Liver (tissue), 9 donors: ENCODE measurements around the gene HMMR. TPM values are rescaled to one million over a fixed set of nuclear protein-coding genes. Genes with fewer than 3 reads are reported as not detected.

Experiments
- DNase-seq: peaks from one replicate; pipeline ENCODE4 v3.0.0-alpha.2; 2017; ENCODE audit warnings: low spot score
- H3K27ac ChIP-seq, 2 donors: one replicate each; pipeline ENCODE4 v1.7.0; 2013; ENCODE audit warnings: inconsistent platforms in 2 of 2, low read length in 2 of 2, control low read depth in 1 of 2, low read depth in 1 of 2, mild to moderate bottlenecking in 1 of 2
- H3K27me3 ChIP-seq, 4 donors: one replicate each; pipeline versions ENCODE4 v1.6.1 to v1.7.0; 2013; ENCODE audit warnings: low read length in 3 of 4, inconsistent platforms in 1 of 4, mild to moderate bottlenecking in 1 of 4, moderate library complexity in 1 of 4; ENCODE audit not compliant: control insufficient read depth in 4 of 4, insufficient read depth in 4 of 4
- H3K36me3 ChIP-seq, 4 donors: one replicate each; pipeline versions ENCODE4 v1.6.1 to v1.7.0; 2013; ENCODE audit warnings: low read length in 3 of 4, mild to moderate bottlenecking in 3 of 4, low read depth in 1 of 4, moderate library complexity in 1 of 4; ENCODE audit not compliant: control insufficient read depth in 4 of 4, insufficient read depth in 3 of 4
- H3K4me1 ChIP-seq, 4 donors: one replicate each; pipeline versions ENCODE4 v1.6.1 to v1.7.0; 2013; ENCODE audit warnings: low read length in 3 of 4, mild to moderate bottlenecking in 3 of 4, moderate library complexity in 1 of 4; ENCODE audit not compliant: control insufficient read depth in 4 of 4, insufficient read depth in 4 of 4
- H3K4me3 ChIP-seq, 3 donors: one replicate each; pipeline versions ENCODE4 v1.6.1 to v1.7.0; 2013; ENCODE audit warnings: low read length in 3 of 3, control low read depth in 1 of 3, low read depth in 1 of 3, mild to moderate bottlenecking in 1 of 3
- H3K9ac ChIP-seq, 2 donors: one replicate each; pipeline ENCODE4 v1.7.0; 2013; ENCODE audit warnings: low read length in 2 of 2, mild to moderate bottlenecking in 2 of 2, moderate library complexity in 2 of 2, control low read depth in 1 of 2, low read depth in 1 of 2
- H3K9me3 ChIP-seq, 4 donors: one replicate each; pipeline versions ENCODE4 v1.6.1 to v1.7.0; 2013; ENCODE audit warnings: low read length in 3 of 4; ENCODE audit not compliant: control insufficient read depth in 4 of 4
- EGR1 ChIP-seq, 2 donors: IDR thresholded peaks; 2 replicates each; pipeline ENCODE4 v1.6.1; 2016 to 2018; ENCODE audit warnings: antibody characterized with exemption in 2 of 2, low read depth in 2 of 2
- FOXA1 ChIP-seq: IDR thresholded peaks from 2 replicates; pipeline ENCODE4 v1.6.1; 2016; ENCODE audit warnings: antibody characterized with exemption
- FOXA2 ChIP-seq: IDR thresholded peaks from 2 replicates; pipeline ENCODE4 v1.6.1; 2016; ENCODE audit warnings: antibody characterized with exemption
- GABPA ChIP-seq, 2 donors: IDR thresholded peaks in 1 of 2; conservative IDR thresholded peaks in 1 of 2; 2 replicates each; pipeline ENCODE4 v1.6.1; 2016; ENCODE audit warnings: antibody characterized with exemption in 2 of 2, mild to moderate bottlenecking in 1 of 2, moderate library complexity in 1 of 2
- HNF4A ChIP-seq, 2 donors: conservative IDR thresholded peaks; 2 replicates each; pipeline ENCODE4 v1.6.1; 2016; ENCODE audit warnings: antibody characterized with exemption in 2 of 2, mild to moderate bottlenecking in 2 of 2
- HNF4G ChIP-seq: IDR thresholded peaks from 2 replicates; pipeline ENCODE4 v1.6.1; 2016; ENCODE audit warnings: antibody characterized with exemption
- JUND ChIP-seq, 2 donors: IDR thresholded peaks; 2 replicates each; pipeline ENCODE4 v1.6.1; 2016; ENCODE audit warnings: antibody characterized with exemption in 2 of 2
- RAD21 ChIP-seq, 2 donors: IDR thresholded peaks; 2 replicates each; pipeline ENCODE4 v1.6.1; 2016; ENCODE audit warnings: antibody characterized with exemption in 2 of 2, mild to moderate bottlenecking in 2 of 2
- RXRA ChIP-seq, 2 donors: IDR thresholded peaks; 2 replicates each; pipeline ENCODE4 v1.6.1; 2017 to 2018; ENCODE audit warnings: antibody characterized with exemption in 2 of 2, mild to moderate bottlenecking in 1 of 2
- SP1 ChIP-seq: IDR thresholded peaks from 2 replicates; pipeline ENCODE4 v1.6.1; 2018; ENCODE audit warnings: antibody characterized with exemption, mild to moderate bottlenecking
- TAF1 ChIP-seq: conservative IDR thresholded peaks from 2 replicates; pipeline ENCODE4 v1.6.1; 2016; ENCODE audit warnings: antibody characterized with exemption, mild to moderate bottlenecking
- YY1 ChIP-seq: IDR thresholded peaks from 2 replicates; pipeline ENCODE4 v1.6.1; 2016; ENCODE audit warnings: antibody characterized with exemption, mild to moderate bottlenecking
- WGBS: extraction: QIAGEN DNeasy Blood & Tissue Kit; methylation state at CpG from one replicate; pipeline ENCODE4 v1.1.7; 2013; 5-methylcytosine and 5-hydroxymethylcytosine counted together
- polyA plus RNA-seq, 2 donors: library from polyadenylated mRNA; stranded (reverse) in 1 of 2; unstranded in 1 of 2; fragments of 200-250 nt in 1 of 2; fragments of >200 nt in 1 of 2; fragmentation: Nextera tagmentation in 1 of 2; extraction: Ambion mirVana in 1 of 2; gene quantifications; one replicate each; pipeline versions ENCODE4 v1.2.1 to v1.2.3, GENCODE V29; 2013 to 2015
- total RNA-seq, 2 donors: library from RNA; depleted of rRNA; stranded (reverse); fragments of >200 nt; gene quantifications; one replicate each; pipeline ENCODE4 v1.2.3, GENCODE V29; 2014
- TF ChIP-seq, protein P1 (sequence below): IDR thresholded peaks from 2 replicates; pipeline ENCODE4 v1.6.1; 2016; ENCODE audit warnings: antibody characterized with exemption
- TF ChIP-seq, protein P2 (sequence below): fragments of 150-350 bp; IDR thresholded peaks from 2 replicates; pipeline ENCODE4 v1.5.1; 2017; ENCODE audit warnings: improper control_type of control experiment, low read depth, low read length; ENCODE audit not compliant: missing input control
- TF ChIP-seq, protein P3 (sequence below): IDR thresholded peaks from 2 replicates; pipeline ENCODE4 v1.6.1; 2016; ENCODE audit warnings: antibody characterized with exemption
- TF ChIP-seq, protein P4 (sequence below): IDR thresholded peaks from 2 replicates; pipeline ENCODE4 v1.6.1; 2016; ENCODE audit warnings: antibody characterized with exemption
- TF ChIP-seq, protein P5 (sequence below): IDR thresholded peaks from 2 replicates; pipeline ENCODE4 v1.6.1; 2016; ENCODE audit warnings: antibody characterized with exemption, mild to moderate bottlenecking
- donor health status: healthy.
- donor health status: healthy.
- donor health status: healthy.
- donor health status: healthy.
- donor health status: healthy.

The HMMR gene
- total and polyA plus RNA-seq, 4 donors = 0.33 to 48.5 (median 2.3) TPM

DNA sequence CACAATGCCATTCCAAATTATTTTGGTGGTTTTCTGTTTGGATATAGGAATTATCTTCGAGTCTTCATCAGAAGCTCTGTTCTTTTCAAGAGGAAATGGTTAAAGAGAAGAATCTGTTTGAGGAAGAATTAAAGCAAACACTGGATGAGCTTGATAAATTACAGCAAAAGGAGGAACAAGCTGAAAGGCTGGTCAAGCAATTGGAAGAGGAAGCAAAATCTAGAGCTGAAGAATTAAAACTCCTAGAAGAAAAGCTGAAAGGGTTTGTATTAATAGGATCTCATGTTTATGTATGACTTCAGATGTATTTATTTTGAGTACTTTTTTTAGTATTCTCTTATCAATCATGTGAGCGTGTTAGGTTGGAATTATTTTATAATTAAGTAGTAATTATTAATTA is 15.0 kb downstream of the HMMR start:
- Histone ChIP-seq H3K4me1 (no peaks in the 10 kb centered on the region), H3K27ac (no peak overlapping the region), H3K9ac (no peak overlapping the region), H3K27me3 (no peaks in the 10 kb centered on the region), H3K4me3 (no peak overlapping the region), H3K9me3 (no peaks in the 10 kb centered on the region), H3K36me3 (no peaks in the 10 kb centered on the region)
- WGBS = 94% methylated on average over 2 of the region's 2 CpGs
- no peak for TF ChIP-seq RAD21 (IDR thresholded peaks at IDR 0.05)
- no peak for TF ChIP-seq JUND (IDR thresholded peaks at IDR 0.05)
- TF ChIP-seq, protein P1, sequence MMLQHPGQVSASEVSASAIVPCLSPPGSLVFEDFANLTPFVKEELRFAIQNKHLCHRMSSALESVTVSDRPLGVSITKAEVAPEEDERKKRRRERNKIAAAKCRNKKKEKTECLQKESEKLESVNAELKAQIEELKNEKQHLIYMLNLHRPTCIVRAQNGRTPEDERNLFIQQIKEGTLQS = no peak
- no peak for TF ChIP-seq HNF4A (conservative IDR thresholded peaks at IDR 0.05)
- no peak for TF ChIP-seq RXRA (IDR thresholded peaks at IDR 0.05)
- TF ChIP-seq EGR1 (IDR thresholded peaks at IDR 0.05; ENCODE audit: low read depth in 2 of 2) = no peak
- no peak for TF ChIP-seq TAF1
- TF ChIP-seq, protein P2, sequence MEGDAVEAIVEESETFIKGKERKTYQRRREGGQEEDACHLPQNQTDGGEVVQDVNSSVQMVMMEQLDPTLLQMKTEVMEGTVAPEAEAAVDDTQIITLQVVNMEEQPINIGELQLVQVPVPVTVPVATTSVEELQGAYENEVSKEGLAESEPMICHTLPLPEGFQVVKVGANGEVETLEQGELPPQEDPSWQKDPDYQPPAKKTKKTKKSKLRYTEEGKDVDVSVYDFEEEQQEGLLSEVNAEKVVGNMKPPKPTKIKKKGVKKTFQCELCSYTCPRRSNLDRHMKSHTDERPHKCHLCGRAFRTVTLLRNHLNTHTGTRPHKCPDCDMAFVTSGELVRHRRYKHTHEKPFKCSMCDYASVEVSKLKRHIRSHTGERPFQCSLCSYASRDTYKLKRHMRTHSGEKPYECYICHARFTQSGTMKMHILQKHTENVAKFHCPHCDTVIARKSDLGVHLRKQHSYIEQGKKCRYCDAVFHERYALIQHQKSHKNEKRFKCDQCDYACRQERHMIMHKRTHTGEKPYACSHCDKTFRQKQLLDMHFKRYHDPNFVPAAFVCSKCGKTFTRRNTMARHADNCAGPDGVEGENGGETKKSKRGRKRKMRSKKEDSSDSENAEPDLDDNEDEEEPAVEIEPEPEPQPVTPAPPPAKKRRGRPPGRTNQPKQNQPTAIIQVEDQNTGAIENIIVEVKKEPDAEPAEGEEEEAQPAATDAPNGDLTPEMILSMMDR = no peak
- TF ChIP-seq SP1 = no peak
- TF ChIP-seq, protein P3, sequence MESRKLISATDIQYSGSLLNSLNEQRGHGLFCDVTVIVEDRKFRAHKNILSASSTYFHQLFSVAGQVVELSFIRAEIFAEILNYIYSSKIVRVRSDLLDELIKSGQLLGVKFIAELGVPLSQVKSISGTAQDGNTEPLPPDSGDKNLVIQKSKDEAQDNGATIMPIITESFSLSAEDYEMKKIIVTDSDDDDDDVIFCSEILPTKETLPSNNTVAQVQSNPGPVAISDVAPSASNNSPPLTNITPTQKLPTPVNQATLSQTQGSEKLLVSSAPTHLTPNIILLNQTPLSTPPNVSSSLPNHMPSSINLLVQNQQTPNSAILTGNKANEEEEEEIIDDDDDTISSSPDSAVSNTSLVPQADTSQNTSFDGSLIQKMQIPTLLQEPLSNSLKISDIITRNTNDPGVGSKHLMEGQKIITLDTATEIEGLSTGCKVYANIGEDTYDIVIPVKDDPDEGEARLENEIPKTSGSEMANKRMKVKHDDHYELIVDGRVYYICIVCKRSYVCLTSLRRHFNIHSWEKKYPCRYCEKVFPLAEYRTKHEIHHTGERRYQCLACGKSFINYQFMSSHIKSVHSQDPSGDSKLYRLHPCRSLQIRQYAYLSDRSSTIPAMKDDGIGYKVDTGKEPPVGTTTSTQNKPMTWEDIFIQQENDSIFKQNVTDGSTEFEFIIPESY = no peak
- no peak for TF ChIP-seq YY1
- no peak for TF ChIP-seq FOXA1
- DNase-seq = no peak

DNA sequence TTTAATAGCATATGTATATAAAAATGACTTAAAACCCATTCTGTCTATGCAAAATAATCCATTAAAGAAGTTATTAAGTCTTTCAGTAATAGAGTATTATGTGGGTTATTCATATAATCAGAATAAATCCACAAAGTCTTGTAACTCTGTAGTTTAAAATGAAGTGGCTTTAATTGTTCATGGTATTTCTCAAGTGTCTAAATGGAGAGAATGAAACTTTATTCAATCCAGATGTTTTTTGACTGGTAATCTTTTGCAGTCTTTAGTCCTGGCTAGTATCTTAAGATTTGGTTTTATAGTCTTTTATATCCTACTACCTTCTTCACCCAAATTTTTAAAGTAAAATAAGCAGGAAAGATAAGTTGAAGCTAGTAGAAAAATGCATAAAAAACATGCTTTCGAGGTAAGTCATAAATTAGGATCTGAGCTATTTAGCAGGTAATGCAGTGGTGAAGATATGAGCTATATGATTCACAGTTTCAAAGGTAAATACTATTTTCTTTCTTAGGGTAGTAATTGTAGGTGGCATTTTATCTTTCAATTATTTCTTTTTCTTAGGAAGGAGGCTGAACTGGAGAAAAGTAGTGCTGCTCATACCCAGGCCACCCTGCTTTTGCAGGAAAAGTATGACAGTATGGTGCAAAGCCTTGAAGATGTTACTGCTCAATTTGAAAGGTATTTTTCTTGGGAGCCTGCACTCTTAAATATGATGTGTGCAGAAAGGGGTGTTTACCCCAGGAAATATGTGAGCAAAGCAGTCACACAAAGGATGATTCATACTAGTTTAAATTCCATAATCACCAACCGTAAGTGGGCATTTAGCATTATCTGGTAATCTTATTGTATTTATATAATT is 17.9 kb downstream of the HMMR start:
- no peaks in the 10 kb centered on the region for H3K4me1 ChIP-seq
- peaks cover 0 to 2% (median 0%) of the 10 kb centered on the region in 4 donors for H3K36me3 ChIP-seq
- no peak overlapping the region for H3K27ac ChIP-seq
- H3K4me3 ChIP-seq = no peak overlapping the region
- no peaks in the 10 kb centered on the region for H3K9me3 ChIP-seq
- H3K27me3 ChIP-seq = no peaks in the 10 kb centered on the region
- no peak overlapping the region for H3K9ac ChIP-seq
- WGBS = 95% methylated on average over 2 of the region's 2 CpGs
- TF ChIP-seq JUND (IDR thresholded peaks at IDR 0.05) = no peak
- TF ChIP-seq RXRA (IDR thresholded peaks at IDR 0.05) = no peak
- TF ChIP-seq HNF4G = no peak
- no peak for TF ChIP-seq RAD21 (IDR thresholded peaks at IDR 0.05)
- TF ChIP-seq TAF1 = no peak
- TF ChIP-seq EGR1 (IDR thresholded peaks at IDR 0.05; ENCODE audit: low read depth in 2 of 2) = no peak
- TF ChIP-seq, protein P1 = no peak
- no peak for TF ChIP-seq GABPA (IDR thresholded peaks at IDR 0.05 in 1 of 2, conservative IDR thresholded peaks at IDR 0.05 in 1 of 2)
- no peak for TF ChIP-seq HNF4A (conservative IDR thresholded peaks at IDR 0.05)
- TF ChIP-seq SP1 = no peak
- TF ChIP-seq FOXA2 = no peak
- TF ChIP-seq, protein P4, sequence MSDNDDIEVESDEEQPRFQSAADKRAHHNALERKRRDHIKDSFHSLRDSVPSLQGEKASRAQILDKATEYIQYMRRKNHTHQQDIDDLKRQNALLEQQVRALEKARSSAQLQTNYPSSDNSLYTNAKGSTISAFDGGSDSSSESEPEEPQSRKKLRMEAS = no peak
- TF ChIP-seq, protein P2 = no peak
- TF ChIP-seq, protein P5, sequence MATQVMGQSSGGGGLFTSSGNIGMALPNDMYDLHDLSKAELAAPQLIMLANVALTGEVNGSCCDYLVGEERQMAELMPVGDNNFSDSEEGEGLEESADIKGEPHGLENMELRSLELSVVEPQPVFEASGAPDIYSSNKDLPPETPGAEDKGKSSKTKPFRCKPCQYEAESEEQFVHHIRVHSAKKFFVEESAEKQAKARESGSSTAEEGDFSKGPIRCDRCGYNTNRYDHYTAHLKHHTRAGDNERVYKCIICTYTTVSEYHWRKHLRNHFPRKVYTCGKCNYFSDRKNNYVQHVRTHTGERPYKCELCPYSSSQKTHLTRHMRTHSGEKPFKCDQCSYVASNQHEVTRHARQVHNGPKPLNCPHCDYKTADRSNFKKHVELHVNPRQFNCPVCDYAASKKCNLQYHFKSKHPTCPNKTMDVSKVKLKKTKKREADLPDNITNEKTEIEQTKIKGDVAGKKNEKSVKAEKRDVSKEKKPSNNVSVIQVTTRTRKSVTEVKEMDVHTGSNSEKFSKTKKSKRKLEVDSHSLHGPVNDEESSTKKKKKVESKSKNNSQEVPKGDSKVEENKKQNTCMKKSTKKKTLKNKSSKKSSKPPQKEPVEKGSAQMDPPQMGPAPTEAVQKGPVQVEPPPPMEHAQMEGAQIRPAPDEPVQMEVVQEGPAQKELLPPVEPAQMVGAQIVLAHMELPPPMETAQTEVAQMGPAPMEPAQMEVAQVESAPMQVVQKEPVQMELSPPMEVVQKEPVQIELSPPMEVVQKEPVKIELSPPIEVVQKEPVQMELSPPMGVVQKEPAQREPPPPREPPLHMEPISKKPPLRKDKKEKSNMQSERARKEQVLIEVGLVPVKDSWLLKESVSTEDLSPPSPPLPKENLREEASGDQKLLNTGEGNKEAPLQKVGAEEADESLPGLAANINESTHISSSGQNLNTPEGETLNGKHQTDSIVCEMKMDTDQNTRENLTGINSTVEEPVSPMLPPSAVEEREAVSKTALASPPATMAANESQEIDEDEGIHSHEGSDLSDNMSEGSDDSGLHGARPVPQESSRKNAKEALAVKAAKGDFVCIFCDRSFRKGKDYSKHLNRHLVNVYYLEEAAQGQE = no peak
- no peak for DNase-seq
